WTC11 (cell line): ENCODE measurements around the gene HDHD2. TPM values are rescaled to one million over a fixed set of nuclear protein-coding genes. Genes with fewer than 3 reads are reported as not detected.

ENCODE experiments used
- ATAC-seq: fragments of 200-7000 bp; cut with Tn5 transposase; 2 replicates; pipeline ENCODE4 v1.10.0; 2021; ENCODE audit warnings: mild to moderate bottlenecking, moderate library complexity
- CTCF ChIA-PET: fragments of 300-600 bp; sonication (Branson Sonifier 250); formaldehyde crosslinking; loops from one replicate; lab custom pipeline; 2021; ENCODE audit warnings: antibody characterized with exemption; lab: Charles Lee
- POLR2A ChIA-PET: fragments of 350-600 bp; sonication (Branson Sonifier 250); formaldehyde crosslinking; loops from one replicate; lab custom pipeline; 2021; ENCODE audit warnings: antibody characterized with exemption; lab: Charles Lee
- DNase-seq: peaks from one replicate; pipeline ENCODE4 v3.0.0; 2021; ENCODE audit warnings: low spot score
- H3K27ac Mint-ChIP-seq: 2 replicates; pipeline ENCODE4 v1.8.0; 2021; ENCODE audit warnings: mixed read lengths
- H3K27me3 Mint-ChIP-seq: 2 replicates; pipeline ENCODE4 v1.8.0; 2021; ENCODE audit warnings: low read depth, mild to moderate bottlenecking, moderate library complexity, mixed read lengths
- H3K36me3 Mint-ChIP-seq: 2 replicates; pipeline ENCODE4 v1.8.0; 2021; ENCODE audit warnings: mixed read lengths
- H3K4me1 Mint-ChIP-seq: 2 replicates; pipeline ENCODE4 v1.8.0; 2022; ENCODE audit warnings: mixed read lengths
- H3K4me3 Mint-ChIP-seq: 2 replicates; pipeline ENCODE4 v1.8.0; 2021; ENCODE audit warnings: mild to moderate bottlenecking, moderate library complexity, mixed read lengths
- H3K9me3 Mint-ChIP-seq: 2 replicates; pipeline ENCODE4 v1.8.0; 2021; ENCODE audit warnings: mixed read lengths
- CBFB ChIP-seq: sonication (generic); formaldehyde crosslinking; IDR thresholded peaks from 2 replicates; pipeline ENCODE4 v1.8.1; 2022; ENCODE audit warnings: mild to moderate bottlenecking, low read depth, missing genetic modification reagents
- ELF4 ChIP-seq: sonication (generic); formaldehyde crosslinking; IDR thresholded peaks from 2 replicates; pipeline ENCODE4 v1.8.1; 2022; ENCODE audit warnings: low read depth, mild to moderate bottlenecking, moderate library complexity, missing genetic modification reagents
- EMX1 ChIP-seq: fragments of 250-450 bp; sonication (Bioruptor Pico); IDR thresholded peaks from 2 replicates; pipeline ENCODE4 v1.8.0; 2021; ENCODE audit warnings: mild to moderate bottlenecking
- ESRRA ChIP-seq: sonication (generic); formaldehyde crosslinking; IDR thresholded peaks from 2 replicates; pipeline ENCODE4 v1.8.1; 2022; ENCODE audit warnings: mild to moderate bottlenecking, missing genetic modification reagents, borderline replicate concordance
- FOXK1 ChIP-seq: sonication (generic); formaldehyde crosslinking; IDR thresholded peaks from 2 replicates; pipeline ENCODE4 v1.8.0; 2022; ENCODE audit warnings: mild to moderate bottlenecking, moderate library complexity, missing genetic modification reagents
- FOXP1 ChIP-seq: sonication (generic); formaldehyde crosslinking; IDR thresholded peaks from 2 replicates; pipeline ENCODE4 v1.8.0; 2022; ENCODE audit warnings: missing genetic modification reagents, mild to moderate bottlenecking, moderate library complexity, borderline replicate concordance
- GABPB1 ChIP-seq: sonication (generic); formaldehyde crosslinking; IDR thresholded peaks from 2 replicates; pipeline ENCODE4 v1.8.1; 2023; ENCODE audit warnings: mild to moderate bottlenecking, missing genetic modification reagents
- GRHL2 ChIP-seq: fragments of 250-450 bp; sonication (Bioruptor Pico); IDR thresholded peaks from 2 replicates; pipeline ENCODE4 v1.8.0; 2022; ENCODE audit warnings: mild to moderate bottlenecking, moderate library complexity; ENCODE audit not compliant: insufficient replicate concordance, severe bottlenecking
- IRF2 ChIP-seq: sonication (generic); formaldehyde crosslinking; IDR thresholded peaks from 2 replicates; pipeline ENCODE4 v1.8.0; 2022; ENCODE audit warnings: low read depth, missing genetic modification reagents, borderline replicate concordance
- MYBL2 ChIP-seq: sonication (generic); formaldehyde crosslinking; IDR thresholded peaks from 2 replicates; pipeline ENCODE4 v1.8.1; 2023; ENCODE audit warnings: mild to moderate bottlenecking, moderate library complexity, missing genetic modification reagents
- NFE2L1 ChIP-seq: sonication (generic); formaldehyde crosslinking; IDR thresholded peaks from 2 replicates; pipeline ENCODE4 v1.8.1; 2023; ENCODE audit warnings: missing genetic modification reagents
- NR1H2 ChIP-seq: sonication (generic); formaldehyde crosslinking; IDR thresholded peaks from 2 replicates; pipeline ENCODE4 v1.9.0; 2021; ENCODE audit warnings: mild to moderate bottlenecking, moderate library complexity, missing genetic modification reagents
- OVOL2 ChIP-seq: fragments of 250-450 bp; sonication (Bioruptor Pico); IDR thresholded peaks from 2 replicates; pipeline ENCODE4 v1.9.0; 2021; ENCODE audit warnings: mild to moderate bottlenecking, borderline replicate concordance
- SMAD3 ChIP-seq: sonication (generic); formaldehyde crosslinking; IDR thresholded peaks from 2 replicates; pipeline ENCODE4 v1.8.0; 2022; ENCODE audit warnings: missing genetic modification reagents, mild to moderate bottlenecking, borderline replicate concordance
- ZBTB21 ChIP-seq: sonication (generic); formaldehyde crosslinking; IDR thresholded peaks from 2 replicates; pipeline ENCODE4 v1.8.1; 2023; ENCODE audit warnings: mild to moderate bottlenecking, missing genetic modification reagents, borderline replicate concordance
- ZNF317 ChIP-seq: sonication (generic); formaldehyde crosslinking; IDR thresholded peaks from 2 replicates; pipeline ENCODE4 v1.8.1; 2023; ENCODE audit warnings: low read depth, mild to moderate bottlenecking, moderate library complexity, missing genetic modification reagents, borderline replicate concordance
- total RNA-seq: library from RNA; stranded (reverse); gene quantifications from 3 replicates; pipeline ENCODE4 v1.2.3, GENCODE V29; 2021
- TF ChIP-seq, protein P1 (sequence below): sonication (generic); formaldehyde crosslinking; IDR thresholded peaks from 2 replicates; pipeline ENCODE4 v1.8.0; 2023; ENCODE audit warnings: mild to moderate bottlenecking, missing genetic modification reagents
- TF ChIP-seq, protein P2 (sequence below): sonication (generic); formaldehyde crosslinking; IDR thresholded peaks from 2 replicates; pipeline ENCODE4 v1.8.0; 2022; ENCODE audit warnings: mild to moderate bottlenecking, missing genetic modification reagents
- TF ChIP-seq, protein P3 (sequence below): sonication (generic); formaldehyde crosslinking; IDR thresholded peaks from 2 replicates; pipeline ENCODE4 v1.8.1; 2023; ENCODE audit warnings: mild to moderate bottlenecking, moderate library complexity, missing genetic modification reagents
- TF ChIP-seq, protein P4 (sequence below): fragments of 250-450 bp; sonication (Bioruptor Pico); IDR thresholded peaks from 2 replicates; pipeline ENCODE4 v1.8.0; 2021; ENCODE audit warnings: mild to moderate bottlenecking
- TF ChIP-seq, protein P5 (sequence below): fragments of 250-450 bp; sonication (Bioruptor Pico); IDR thresholded peaks from 2 replicates; pipeline ENCODE4 v1.9.0; 2021; ENCODE audit warnings: mild to moderate bottlenecking, borderline replicate concordance
- TF ChIP-seq, protein P6 (sequence below): sonication (generic); formaldehyde crosslinking; IDR thresholded peaks from 2 replicates; pipeline ENCODE4 v1.8.1; 2023; ENCODE audit warnings: mild to moderate bottlenecking, missing genetic modification reagents, moderate library complexity

The HDHD2 gene
- total RNA-seq, 1 experiment from 2014 or later = 42.1 TPM

DNA sequence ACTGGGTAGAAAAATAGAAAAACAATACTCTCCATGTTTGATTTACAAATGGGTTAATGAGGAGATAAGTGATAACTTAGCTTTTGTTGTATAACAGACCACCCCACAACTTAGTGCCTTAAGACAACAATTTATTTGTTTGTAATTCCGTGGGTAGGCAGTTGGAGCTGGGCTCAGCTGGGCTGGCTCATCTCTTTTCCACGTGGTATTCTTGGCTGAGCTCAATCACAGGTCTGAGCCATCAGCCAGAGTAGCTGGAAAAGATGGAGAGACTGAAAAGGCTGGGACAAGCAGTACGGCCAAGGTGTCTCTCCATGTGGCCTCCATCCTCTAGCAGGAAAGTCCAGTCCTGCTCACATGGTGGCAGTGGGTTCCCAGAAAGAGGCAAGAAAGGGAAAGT lies 82.7 kb downstream of the HDHD2 start (continued):
- TF ChIP-seq ZNF317 (CRISPR knock-in tag) (no peak), FOXK1 (CRISPR knock-in tag) (no peak), EMX1 (CRISPR knock-in tag) (no peak), GRHL2 (CRISPR knock-in tag) (no peak)
- TF ChIP-seq, protein P1, sequence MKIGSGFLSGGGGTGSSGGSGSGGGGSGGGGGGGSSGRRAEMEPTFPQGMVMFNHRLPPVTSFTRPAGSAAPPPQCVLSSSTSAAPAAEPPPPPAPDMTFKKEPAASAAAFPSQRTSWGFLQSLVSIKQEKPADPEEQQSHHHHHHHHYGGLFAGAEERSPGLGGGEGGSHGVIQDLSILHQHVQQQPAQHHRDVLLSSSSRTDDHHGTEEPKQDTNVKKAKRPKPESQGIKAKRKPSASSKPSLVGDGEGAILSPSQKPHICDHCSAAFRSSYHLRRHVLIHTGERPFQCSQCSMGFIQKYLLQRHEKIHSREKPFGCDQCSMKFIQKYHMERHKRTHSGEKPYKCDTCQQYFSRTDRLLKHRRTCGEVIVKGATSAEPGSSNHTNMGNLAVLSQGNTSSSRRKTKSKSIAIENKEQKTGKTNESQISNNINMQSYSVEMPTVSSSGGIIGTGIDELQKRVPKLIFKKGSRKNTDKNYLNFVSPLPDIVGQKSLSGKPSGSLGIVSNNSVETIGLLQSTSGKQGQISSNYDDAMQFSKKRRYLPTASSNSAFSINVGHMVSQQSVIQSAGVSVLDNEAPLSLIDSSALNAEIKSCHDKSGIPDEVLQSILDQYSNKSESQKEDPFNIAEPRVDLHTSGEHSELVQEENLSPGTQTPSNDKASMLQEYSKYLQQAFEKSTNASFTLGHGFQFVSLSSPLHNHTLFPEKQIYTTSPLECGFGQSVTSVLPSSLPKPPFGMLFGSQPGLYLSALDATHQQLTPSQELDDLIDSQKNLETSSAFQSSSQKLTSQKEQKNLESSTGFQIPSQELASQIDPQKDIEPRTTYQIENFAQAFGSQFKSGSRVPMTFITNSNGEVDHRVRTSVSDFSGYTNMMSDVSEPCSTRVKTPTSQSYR = no peak

DNA sequence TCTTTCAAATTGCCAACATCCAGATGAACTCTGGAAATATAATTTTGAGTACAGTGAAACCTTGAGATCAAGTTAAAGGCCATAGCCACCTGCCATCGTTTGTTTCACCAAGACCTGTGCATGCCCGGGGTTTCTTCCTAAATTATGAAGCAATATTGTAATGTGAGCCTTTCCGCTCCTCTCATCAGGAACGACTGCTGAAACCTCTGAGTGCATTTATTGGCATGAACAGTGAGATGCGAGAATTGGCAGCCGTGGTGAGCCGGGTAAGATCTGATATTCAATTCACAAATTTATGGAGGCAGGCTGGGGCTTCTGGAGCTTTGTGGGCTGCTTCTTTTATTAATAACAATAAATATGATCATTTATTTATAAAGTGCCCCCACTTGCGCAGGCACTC lies 87.2 kb downstream of the HDHD2 start:
- CTCF ChIA-PET = no interaction called here
- Mint-ChIP-seq H3K4me3 (no peak overlapping the region), H3K4me1 (no peaks in the 10 kb centered on the region; the same call in 1 of the 2 replicates), H3K36me3 (no peaks in the 10 kb centered on the region), H3K27me3 (no peaks in the 10 kb centered on the region; the same call in 1 of the 2 replicates), H3K27ac (no peak overlapping the region), H3K9me3 (0 out of 2 replicates have a peak, but pooled peaks cover 5% of the 10 kb centered on the region)
- TF ChIP-seq ESRRA (CRISPR knock-in tag) = no peak
- TF ChIP-seq NFE2L1 = no peak
- TF ChIP-seq, protein P2, sequence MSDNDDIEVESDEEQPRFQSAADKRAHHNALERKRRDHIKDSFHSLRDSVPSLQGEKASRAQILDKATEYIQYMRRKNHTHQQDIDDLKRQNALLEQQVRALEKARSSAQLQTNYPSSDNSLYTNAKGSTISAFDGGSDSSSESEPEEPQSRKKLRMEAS (CRISPR knock-in tag) = no peak
- TF ChIP-seq IRF2 = no peak
- TF ChIP-seq FOXP1 = no peak
- TF ChIP-seq ELF4 (CRISPR knock-in tag) = no peak
- TF ChIP-seq GABPB1 (CRISPR knock-in tag) = no peak
- TF ChIP-seq, protein P3, sequence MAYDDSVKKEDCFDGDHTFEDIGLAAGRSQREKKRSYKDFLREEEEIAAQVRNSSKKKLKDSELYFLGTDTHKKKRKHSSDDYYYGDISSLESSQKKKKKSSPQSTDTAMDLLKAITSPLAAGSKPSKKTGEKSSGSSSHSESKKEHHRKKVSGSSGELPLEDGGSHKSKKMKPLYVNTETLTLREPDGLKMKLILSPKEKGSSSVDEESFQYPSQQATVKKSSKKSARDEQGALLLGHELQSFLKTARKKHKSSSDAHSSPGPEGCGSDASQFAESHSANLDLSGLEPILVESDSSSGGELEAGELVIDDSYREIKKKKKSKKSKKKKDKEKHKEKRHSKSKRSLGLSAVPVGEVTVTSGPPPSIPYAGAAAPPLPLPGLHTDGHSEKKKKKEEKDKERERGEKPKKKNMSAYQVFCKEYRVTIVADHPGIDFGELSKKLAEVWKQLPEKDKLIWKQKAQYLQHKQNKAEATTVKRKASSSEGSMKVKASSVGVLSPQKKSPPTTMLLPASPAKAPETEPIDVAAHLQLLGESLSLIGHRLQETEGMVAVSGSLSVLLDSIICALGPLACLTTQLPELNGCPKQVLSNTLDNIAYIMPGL (CRISPR knock-in tag) = no peak
- TF ChIP-seq, protein P4, sequence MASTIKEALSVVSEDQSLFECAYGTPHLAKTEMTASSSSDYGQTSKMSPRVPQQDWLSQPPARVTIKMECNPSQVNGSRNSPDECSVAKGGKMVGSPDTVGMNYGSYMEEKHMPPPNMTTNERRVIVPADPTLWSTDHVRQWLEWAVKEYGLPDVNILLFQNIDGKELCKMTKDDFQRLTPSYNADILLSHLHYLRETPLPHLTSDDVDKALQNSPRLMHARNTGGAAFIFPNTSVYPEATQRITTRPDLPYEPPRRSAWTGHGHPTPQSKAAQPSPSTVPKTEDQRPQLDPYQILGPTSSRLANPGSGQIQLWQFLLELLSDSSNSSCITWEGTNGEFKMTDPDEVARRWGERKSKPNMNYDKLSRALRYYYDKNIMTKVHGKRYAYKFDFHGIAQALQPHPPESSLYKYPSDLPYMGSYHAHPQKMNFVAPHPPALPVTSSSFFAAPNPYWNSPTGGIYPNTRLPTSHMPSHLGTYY = no peak
- TF ChIP-seq CBFB (CRISPR knock-in tag) = no peak
- TF ChIP-seq, protein P5, sequence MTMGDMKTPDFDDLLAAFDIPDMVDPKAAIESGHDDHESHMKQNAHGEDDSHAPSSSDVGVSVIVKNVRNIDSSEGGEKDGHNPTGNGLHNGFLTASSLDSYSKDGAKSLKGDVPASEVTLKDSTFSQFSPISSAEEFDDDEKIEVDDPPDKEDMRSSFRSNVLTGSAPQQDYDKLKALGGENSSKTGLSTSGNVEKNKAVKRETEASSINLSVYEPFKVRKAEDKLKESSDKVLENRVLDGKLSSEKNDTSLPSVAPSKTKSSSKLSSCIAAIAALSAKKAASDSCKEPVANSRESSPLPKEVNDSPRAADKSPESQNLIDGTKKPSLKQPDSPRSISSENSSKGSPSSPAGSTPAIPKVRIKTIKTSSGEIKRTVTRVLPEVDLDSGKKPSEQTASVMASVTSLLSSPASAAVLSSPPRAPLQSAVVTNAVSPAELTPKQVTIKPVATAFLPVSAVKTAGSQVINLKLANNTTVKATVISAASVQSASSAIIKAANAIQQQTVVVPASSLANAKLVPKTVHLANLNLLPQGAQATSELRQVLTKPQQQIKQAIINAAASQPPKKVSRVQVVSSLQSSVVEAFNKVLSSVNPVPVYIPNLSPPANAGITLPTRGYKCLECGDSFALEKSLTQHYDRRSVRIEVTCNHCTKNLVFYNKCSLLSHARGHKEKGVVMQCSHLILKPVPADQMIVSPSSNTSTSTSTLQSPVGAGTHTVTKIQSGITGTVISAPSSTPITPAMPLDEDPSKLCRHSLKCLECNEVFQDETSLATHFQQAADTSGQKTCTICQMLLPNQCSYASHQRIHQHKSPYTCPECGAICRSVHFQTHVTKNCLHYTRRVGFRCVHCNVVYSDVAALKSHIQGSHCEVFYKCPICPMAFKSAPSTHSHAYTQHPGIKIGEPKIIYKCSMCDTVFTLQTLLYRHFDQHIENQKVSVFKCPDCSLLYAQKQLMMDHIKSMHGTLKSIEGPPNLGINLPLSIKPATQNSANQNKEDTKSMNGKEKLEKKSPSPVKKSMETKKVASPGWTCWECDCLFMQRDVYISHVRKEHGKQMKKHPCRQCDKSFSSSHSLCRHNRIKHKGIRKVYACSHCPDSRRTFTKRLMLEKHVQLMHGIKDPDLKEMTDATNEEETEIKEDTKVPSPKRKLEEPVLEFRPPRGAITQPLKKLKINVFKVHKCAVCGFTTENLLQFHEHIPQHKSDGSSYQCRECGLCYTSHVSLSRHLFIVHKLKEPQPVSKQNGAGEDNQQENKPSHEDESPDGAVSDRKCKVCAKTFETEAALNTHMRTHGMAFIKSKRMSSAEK (CRISPR knock-in tag) = no peak
- no peak for TF ChIP-seq OVOL2 (CRISPR knock-in tag)
- no peak for TF ChIP-seq EMX1 (CRISPR knock-in tag)
- TF ChIP-seq, protein P6, sequence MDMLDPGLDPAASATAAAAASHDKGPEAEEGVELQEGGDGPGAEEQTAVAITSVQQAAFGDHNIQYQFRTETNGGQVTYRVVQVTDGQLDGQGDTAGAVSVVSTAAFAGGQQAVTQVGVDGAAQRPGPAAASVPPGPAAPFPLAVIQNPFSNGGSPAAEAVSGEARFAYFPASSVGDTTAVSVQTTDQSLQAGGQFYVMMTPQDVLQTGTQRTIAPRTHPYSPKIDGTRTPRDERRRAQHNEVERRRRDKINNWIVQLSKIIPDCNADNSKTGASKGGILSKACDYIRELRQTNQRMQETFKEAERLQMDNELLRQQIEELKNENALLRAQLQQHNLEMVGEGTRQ (CRISPR knock-in tag) = no peak
- no peak for TF ChIP-seq SMAD3 (CRISPR knock-in tag)
- no peak for TF ChIP-seq ZBTB21
- no peak for TF ChIP-seq NR1H2
- no peak for TF ChIP-seq MYBL2 (CRISPR knock-in tag)
- DNase-seq (no peak), ATAC-seq (no peak)
- POLR2A ChIA-PET = no interaction called here
